ENCODE data around the gene PLCB4. TPM values are rescaled to one million over a fixed set of nuclear protein-coding genes. Genes with fewer than 3 reads are reported as not detected.
"Not testable (repeated sequence)": the region's sequence is repeated elsewhere in the genome, so short reads cannot be mapped to it uniquely, and the experiment has no call there.

Gene PLCB4
- total RNA-seq, 2 experiments from 2014 or later, result not detected

DNA sequence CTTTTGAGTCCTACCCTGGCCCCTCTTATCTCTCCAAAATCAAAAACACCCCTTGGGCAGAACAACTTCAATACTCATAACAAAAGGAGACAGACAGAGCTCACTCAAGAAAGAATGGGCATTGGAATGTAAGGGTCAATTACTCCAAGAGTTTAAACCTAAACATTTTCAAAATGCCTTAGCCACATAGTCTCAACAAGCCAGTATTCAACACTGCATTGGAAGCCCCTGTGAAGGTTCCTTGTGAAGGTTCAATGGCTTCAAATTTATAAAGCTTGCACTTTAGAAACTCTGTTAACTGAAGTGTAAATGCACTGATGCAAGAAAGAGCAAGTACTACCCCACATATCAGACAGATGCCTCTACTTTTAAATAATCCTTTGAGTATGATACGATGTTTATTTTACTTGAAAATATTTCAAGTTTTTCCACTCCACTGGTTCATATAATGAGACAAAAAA is 306.4 kb downstream of the PLCB4 start:
- no peaks in the 10 kb centered on the region for H3K9me3 ChIP-seq (ENCODE audit: low read length)
- ChIA-PET CTCF (ENCODE audit: unreplicated experiment) (no interaction called here), POLR2A (no interaction called here)
- intact Hi-C loops (cut with micrococcal nuclease; ENCODE audit: unreplicated experiment), result no loop called here
- no peaks in the 10 kb centered on the region for H3K4me1 ChIP-seq (ENCODE audit: insufficient read depth, low read length, poor library complexity, severe bottlenecking)
- H3K4me2 ChIP-seq (ENCODE audit: low read length), result no peak overlapping the region
- H3K27ac ChIP-seq (ENCODE audit: low read depth, low read length, poor library complexity, severe bottlenecking), result no peak overlapping the region
- no peak for DNase-seq (ENCODE audit: low spot score)
- no peak overlapping the region for H2AFZ ChIP-seq (ENCODE audit: low read length)
- TF ChIP-seq EZH2phosphoT487 (IDR thresholded peaks at IDR 0.05; ENCODE audit: borderline replicate concordance, low read depth, low read length), result no peak
- TF ChIP-seq, protein P1, sequence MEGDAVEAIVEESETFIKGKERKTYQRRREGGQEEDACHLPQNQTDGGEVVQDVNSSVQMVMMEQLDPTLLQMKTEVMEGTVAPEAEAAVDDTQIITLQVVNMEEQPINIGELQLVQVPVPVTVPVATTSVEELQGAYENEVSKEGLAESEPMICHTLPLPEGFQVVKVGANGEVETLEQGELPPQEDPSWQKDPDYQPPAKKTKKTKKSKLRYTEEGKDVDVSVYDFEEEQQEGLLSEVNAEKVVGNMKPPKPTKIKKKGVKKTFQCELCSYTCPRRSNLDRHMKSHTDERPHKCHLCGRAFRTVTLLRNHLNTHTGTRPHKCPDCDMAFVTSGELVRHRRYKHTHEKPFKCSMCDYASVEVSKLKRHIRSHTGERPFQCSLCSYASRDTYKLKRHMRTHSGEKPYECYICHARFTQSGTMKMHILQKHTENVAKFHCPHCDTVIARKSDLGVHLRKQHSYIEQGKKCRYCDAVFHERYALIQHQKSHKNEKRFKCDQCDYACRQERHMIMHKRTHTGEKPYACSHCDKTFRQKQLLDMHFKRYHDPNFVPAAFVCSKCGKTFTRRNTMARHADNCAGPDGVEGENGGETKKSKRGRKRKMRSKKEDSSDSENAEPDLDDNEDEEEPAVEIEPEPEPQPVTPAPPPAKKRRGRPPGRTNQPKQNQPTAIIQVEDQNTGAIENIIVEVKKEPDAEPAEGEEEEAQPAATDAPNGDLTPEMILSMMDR (conservative IDR thresholded peaks at IDR 0.05; ENCODE audit: low read length), result no peak
- BruUV-seq (replicated peaks), result no TSS peak
- H3K4me3 ChIP-seq (ENCODE audit: low read depth, low read length, poor library complexity, severe bottlenecking), result no peak overlapping the region
- no peaks in the 10 kb centered on the region for H3K36me3 ChIP-seq (ENCODE audit: insufficient read depth, low read length)
- H3K79me2 ChIP-seq (ENCODE audit: insufficient read depth, low read depth, low read length), result no peaks in the 10 kb centered on the region
- no peaks in the 10 kb centered on the region for H4K20me1 ChIP-seq (ENCODE audit: insufficient read depth, low read length)
- no peaks in the 10 kb centered on the region for H3K9me2 ChIP-seq (ENCODE audit: insufficient read depth, low read length)

DNA sequence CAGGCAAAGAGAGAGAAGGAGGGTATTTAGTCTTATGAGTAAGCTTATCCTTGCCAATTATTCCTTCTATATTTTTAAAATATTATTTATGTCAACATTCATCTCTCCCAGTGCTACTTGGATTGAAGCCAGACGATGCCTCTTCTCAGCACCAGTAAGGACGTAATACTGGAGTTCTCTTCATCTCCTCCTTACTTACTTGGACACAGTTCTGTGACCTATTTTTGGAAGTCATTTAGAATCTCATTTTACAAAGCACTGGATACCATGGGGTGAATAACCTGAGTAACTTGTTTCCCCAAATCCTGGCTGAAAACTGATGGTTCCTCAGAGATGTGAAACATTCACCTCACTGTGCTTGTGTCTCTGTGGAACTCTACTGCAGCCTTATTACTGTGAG is 308.1 kb downstream of the PLCB4 start:
- no peaks in the 10 kb centered on the region for H3K36me3 ChIP-seq (ENCODE audit: insufficient read depth, low read length)
- POLR2A ChIA-PET, result no interaction called here
- no peak overlapping the region for H3K4me2 ChIP-seq (ENCODE audit: low read length)
- CTCF ChIA-PET (ENCODE audit: unreplicated experiment), result no interaction called here
- no TSS peak for BruUV-seq (replicated peaks)
- no peaks in the 10 kb centered on the region for H3K9me3 ChIP-seq (ENCODE audit: low read length)
- H3K9me2 ChIP-seq (ENCODE audit: insufficient read depth, low read length), result no peaks in the 10 kb centered on the region
- H4K20me1 ChIP-seq (ENCODE audit: insufficient read depth, low read length), result no peaks in the 10 kb centered on the region
- no peak for DNase-seq (ENCODE audit: low spot score)
- H3K27ac ChIP-seq (ENCODE audit: low read depth, low read length, poor library complexity, severe bottlenecking), result no peak overlapping the region
- intact Hi-C loops (cut with micrococcal nuclease; ENCODE audit: unreplicated experiment), result no loop called here
- no peak overlapping the region for H3K4me3 ChIP-seq (ENCODE audit: low read depth, low read length, poor library complexity, severe bottlenecking)
- H3K4me1 ChIP-seq (ENCODE audit: insufficient read depth, low read length, poor library complexity, severe bottlenecking), result no peaks in the 10 kb centered on the region
- no peaks in the 10 kb centered on the region for H3K79me2 ChIP-seq (ENCODE audit: insufficient read depth, low read depth, low read length)
- TF ChIP-seq EZH2phosphoT487 (IDR thresholded peaks at IDR 0.05; ENCODE audit: borderline replicate concordance, low read depth, low read length), result no peak
- TF ChIP-seq, protein P1 (conservative IDR thresholded peaks at IDR 0.05; ENCODE audit: low read length), result no peak
- no peak overlapping the region for H2AFZ ChIP-seq (ENCODE audit: low read length)

DNA sequence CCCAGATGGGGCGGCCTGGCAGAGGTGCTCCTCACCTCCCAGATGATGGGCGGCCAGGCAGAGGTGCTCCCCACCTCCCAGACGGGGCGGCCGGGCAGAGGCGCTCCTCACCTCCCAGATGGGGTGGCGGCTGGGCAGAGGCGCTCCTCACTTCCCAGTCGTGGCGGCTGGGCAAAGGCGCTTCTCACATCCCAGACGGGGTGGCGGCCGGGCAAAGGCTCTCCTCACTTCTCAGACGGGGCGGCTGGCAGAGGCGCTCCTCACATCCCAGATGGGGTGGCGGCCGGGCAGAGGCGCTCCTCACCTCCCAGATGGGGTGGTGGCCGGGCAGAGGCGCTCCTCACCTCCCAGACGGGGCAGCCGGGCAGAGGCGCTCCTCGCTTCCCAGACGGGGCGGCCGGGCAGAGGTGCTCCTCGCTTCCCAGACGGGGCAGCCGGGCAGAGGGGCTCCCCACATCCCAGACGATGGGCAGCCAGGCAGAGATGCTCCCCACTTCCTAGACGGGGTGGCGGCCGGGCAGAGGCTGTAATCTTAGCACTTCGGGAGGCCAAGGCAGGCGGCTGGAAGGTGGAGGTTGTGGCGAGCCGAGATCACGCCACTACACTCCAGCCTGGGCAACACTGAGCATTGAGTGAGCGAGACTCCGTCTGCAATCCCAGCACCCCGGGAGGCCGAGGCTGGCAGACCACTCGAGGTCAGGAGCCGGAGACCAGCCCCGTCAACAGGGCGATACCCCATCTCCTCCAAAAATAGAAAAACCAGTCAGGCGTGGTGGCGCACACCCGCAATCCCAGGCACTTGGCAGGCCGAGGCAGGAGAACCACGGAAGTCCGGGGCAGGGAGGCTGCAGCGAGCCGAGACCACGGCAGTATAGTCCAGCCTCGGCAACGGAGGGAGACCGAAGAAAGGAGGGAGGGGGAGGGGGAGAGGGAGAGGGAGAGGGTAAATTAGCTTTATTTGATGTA is 316.7 kb downstream of the PLCB4 start:
- H3K4me2 ChIP-seq (ENCODE audit: low read length); H3K9me2 ChIP-seq (ENCODE audit: insufficient read depth, low read length); BruUV-seq (replicated peaks); H3K79me2 ChIP-seq (ENCODE audit: insufficient read depth, low read depth, low read length); H2AFZ ChIP-seq (ENCODE audit: low read length); DNase-seq (ENCODE audit: low spot score); H3K4me3 ChIP-seq (ENCODE audit: low read depth, low read length, poor library complexity, severe bottlenecking); H4K20me1 ChIP-seq (ENCODE audit: insufficient read depth, low read length); H3K36me3 ChIP-seq (ENCODE audit: insufficient read depth, low read length); POLR2A ChIA-PET; intact Hi-C loops (cut with micrococcal nuclease; ENCODE audit: unreplicated experiment); H3K27ac ChIP-seq (ENCODE audit: low read depth, low read length, poor library complexity, severe bottlenecking); H3K9me3 ChIP-seq (ENCODE audit: low read length); CTCF ChIA-PET (ENCODE audit: unreplicated experiment); H3K4me1 ChIP-seq (ENCODE audit: insufficient read depth, low read length, poor library complexity, severe bottlenecking): not testable (repeated sequence)

All from OCI-LY7 (cell line).